Activated CD4-positive, alpha-beta T cell treated with anti-CD3 and anti-CD28 coated beads for 24 hours (primary cell): Measurements from ENCODE around the gene MYBPH.
A peak's percentile ranks its signal among the peaks of the same experiment; 100 is the strongest.

Experiments used
- DNase-seq, 2 donors: peaks; one replicate each; pipeline ENCODE4 v3.0.0-alpha.2; 2020; ENCODE audit warnings: low read depth in 2 of 2

MYBPH gene

DNA sequence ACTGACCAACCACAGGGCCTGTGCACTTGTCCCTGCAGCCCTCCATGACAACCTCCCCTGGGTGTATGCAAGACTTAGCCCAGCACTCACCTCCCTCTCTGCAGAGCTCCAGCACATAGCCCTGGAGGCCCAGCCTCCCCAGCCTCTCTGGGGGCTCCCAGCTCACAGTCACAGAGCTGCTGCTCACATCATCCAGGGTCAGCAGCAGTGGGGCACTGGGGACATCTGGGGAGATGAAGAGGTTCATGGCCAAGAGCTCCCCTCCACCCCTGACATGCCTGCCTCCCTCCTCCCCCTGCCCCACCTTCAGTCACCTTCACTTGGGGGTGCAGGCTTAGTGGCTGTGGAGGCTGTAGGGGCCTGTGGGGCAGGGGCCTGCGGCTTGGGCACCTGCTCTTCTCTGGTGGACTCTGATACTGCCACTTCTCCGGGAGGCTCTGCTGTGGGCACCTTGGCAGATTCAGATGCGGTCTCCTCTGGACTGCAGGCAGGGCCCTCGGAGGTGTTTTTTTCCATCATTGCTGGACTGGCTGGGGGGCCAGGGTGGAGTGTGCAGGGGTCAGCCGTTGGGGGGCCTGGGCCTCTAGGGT is at the start of gene MYBPH:
TSS of gene MYBPH (minus strand) at position 590 of the 590 bp plus-strand sequence. CDS start at position 519, 71 bp downstream.
- DNase-seq, result no peak

- DNase-seq, result no peak
Measured at GRCh38 chr1:203225071-203225470, 49.4 kb upstream of the MYBPH start.

DNA sequence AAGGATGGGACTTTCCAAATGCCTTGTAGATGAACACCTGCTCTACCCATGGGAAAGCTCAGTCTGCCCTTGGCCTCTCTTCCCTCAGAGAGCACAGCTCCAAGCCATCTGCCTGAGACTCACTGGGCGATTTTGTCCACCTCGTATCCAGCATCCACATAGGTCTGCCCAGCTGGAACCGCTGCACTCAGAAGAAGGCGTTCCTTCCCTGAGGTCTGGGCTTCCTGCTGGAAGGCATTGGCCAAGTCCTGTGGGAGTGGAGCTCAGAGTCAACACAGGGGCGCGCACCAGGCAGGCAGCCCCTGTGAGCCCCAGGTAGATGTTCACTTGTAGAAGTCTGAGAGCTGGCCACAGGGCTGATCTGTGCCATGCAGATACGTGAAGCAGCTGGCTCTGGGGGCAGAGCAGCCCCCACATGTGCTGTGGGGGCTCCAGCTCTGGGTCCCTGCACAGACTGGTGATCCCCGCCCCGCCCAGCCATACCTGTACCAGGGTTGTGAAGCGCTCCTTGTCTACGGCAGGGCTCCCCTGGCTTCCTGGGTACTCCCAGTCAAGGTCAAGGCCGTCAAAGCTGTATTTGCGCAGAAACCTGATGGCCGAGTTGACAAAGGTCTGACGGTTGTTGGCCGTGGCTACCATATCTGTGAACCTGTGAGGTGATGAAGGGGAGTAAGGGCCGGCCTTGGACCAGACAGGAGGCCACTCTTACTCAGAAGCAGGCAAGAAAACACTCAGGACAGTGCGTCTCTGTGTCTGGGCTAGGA is 47.6 kb upstream of the MYBPH start:
- DNase-seq, result no peak

GRCh38 chr1:203219934-203220333 is 44.3 kb upstream of the MYBPH start:
- no peak for DNase-seq

DNA sequence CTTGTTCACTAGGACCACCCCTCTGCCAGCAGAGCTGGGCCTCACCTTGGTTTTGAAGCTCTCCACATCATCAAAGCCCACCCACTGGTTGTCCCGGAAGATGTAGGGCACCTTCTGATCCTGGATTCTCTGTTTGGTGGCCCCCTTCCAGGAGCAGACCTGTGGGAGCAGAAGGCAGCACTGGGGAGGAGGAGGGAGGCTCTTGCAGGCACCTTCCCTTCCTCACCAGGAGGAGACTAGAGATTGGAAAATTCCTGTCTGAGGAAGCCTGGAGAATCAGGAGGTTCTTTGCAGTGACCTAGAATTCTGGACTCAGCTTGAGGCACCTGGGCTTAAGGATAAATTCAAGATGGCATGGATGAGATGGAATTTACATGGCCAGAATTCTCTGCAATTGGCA is 43.5 kb upstream of the MYBPH start:
- DNase-seq, result no peak

GRCh38 chr1:203217668-203218067 is 42.0 kb upstream of the MYBPH start:
- no peak for DNase-seq

GRCh38 chr1:203217139-203217655 is 41.6 kb upstream of the MYBPH start:
- DNase-seq, result no peak

- DNase-seq, result peak; percentile 30 to 52
Measured at GRCh38 chr1:203216274-203217138, 40.9 kb upstream of the MYBPH start.

DNA sequence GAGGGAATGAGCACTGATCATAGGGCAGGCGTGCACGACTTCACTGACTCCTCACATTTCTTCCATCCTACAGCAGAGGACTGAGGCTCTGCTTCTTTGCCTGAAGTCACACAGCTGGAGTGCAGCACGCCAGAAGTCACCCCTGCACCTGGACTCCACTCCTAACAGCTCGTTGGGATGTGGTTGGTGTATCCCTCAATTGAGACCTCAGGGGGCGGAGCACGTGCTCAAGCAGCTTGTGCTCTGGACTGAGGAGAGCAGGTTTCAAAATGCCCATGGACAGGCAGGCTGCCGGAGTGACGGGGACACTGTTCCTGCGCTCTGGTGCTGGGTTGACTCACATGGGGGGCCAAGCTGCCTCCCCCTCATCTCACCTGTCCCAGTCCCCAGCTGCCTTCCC is 39.9 kb upstream of the MYBPH start:
- DNase-seq, result no peak

DNA sequence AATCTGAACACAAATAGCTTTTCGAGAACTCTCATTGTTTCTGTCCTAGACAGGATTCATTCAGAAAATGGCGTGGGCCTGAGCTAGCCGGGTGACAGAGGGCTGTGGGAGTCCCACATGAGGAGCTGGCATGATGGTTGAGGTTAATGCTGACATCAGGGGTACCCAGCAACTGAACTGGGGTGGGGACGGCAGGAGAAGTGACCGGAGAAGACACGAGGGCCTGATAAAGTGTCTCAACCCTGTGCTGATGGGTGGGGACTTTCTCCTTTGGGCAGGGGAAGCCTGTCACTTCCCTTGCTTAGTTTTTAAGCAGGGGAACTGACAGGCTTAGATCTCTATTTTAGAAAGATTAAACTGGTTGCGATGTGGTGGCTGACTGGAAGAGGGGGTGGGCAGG is 39.2 kb upstream of the MYBPH start:
- DNase-seq, result no peak

- DNase-seq, result no peak
Measured at GRCh38 chr1:203213126-203213525, 37.5 kb upstream of the MYBPH start.

GRCh38 chr1:203211812-203212211 is 36.2 kb upstream of the MYBPH start:
- no peak for DNase-seq

DNA sequence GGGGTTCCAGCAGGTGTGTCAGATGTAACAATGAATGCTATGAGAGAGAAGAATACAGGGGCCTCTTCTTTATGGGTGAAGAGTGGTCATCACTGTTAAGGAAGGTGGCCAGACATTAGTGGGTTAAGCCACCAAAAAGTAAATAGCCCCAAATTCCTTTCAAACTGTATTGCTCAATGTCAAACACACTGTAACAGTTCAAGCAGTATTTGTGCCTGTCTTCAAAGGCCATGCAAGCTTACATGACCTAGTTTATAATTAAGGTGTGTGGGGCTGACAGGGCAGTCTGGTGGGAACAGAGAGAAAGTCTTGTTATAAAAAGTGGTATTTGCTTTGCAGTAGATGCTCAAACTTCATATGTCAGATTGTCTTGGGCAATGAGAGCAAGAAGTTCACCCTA is 35.4 kb upstream of the MYBPH start:
- DNase-seq, result no peak

GRCh38 chr1:203210350-203210749 is 34.7 kb upstream of the MYBPH start:
- no peak for DNase-seq

- DNase-seq, result no peak
Measured at GRCh38 chr1:203208181-203208580, 32.6 kb upstream of the MYBPH start.

GRCh38 chr1:203207751-203208150 is 32.1 kb upstream of the MYBPH start:
- no peak for DNase-seq

- DNase-seq, result no peak
Measured at GRCh38 chr1:203206129-203206687, 30.6 kb upstream of the MYBPH start.

DNA sequence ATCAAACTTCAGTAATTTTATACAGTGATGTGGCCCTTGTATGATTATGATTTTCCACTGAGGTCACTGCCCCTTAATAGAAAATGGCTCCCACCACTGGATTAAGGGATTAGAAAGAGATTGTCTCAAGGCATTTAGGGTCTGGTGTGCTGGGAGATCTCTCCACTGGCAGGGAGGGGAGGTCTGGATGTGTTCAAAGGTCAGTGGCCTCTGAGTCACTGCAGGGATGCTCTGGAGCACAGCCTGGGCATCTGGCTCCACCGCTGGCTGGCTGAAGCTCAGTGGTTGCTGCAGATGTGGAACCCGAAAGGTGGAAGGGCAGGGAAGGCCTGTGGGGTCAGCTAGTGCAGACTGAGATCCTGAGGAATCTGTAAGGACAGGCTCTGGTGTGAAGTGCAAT is 29.1 kb upstream of the MYBPH start:
- no peak for DNase-seq

- no peak for DNase-seq
Measured at GRCh38 chr1:203202431-203203245, 27.0 kb upstream of the MYBPH start.

DNA sequence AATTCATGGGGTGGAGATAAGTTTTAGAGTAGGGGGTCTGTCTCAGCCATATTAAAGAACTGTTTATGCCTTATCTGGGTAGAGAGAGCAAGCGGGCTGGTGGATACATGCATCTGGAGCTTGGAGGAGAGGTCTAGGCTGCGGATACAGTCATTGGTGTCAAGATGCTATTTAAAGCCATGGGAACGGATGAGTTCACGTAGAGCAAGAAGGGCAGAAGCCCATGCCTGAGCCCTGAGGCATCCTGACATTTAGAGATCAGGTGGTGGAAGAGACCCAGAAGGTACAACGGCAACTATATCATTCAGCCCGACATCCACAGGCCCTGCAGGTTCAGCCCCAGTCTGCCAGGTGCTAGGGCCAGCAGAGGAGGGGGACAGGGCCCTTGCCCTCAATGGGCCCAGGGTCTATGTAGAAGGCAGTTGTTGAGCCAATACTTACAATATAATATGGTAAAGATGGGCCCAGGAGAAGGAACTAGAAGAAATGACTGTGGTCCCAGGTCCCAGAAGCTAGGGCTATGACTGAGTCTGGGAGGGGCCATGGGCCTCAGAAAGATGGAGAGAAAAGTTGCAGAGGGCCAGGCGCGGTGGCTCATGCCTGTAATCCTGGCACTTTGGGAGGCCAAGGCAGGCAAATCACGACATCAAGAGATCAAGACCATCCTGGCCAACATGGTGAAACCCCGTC is 26.0 kb upstream of the MYBPH start:
- no peak for DNase-seq

DNA sequence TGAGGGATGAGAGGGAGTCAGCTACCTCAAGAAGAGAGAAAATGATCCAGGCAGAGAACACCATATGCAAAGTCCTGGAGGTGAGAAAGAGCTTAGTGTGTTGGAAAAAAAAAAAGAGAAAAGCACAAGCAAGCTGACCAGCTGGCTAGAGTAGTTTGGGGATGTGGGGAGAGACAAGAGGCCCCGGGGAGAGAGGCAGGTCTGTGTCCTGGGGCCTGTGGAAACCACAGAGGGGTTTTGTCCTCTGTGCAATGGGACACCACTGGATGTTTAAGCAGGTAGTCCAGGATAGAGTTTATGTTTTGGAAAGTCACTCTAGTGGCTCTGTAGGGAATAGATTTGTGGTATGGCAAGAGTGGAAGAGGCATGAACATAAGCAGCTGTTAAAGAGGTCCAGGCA is 25.3 kb upstream of the MYBPH start:
- no peak for DNase-seq
